Body of pancreas (tissue), 4 donors: Measurements from ENCODE around the gene ARHGEF17.

ENCODE experiments used
- CTCF ChIP-seq, 7 experiments: fragments of 450-650 bp in 4 of 7; fragments of 200-600 bp in 3 of 7; sonication (generic) in 3 of 7; IDR thresholded peaks; one replicate each; pipeline ENCODE4 v1.5.1; 2016 to 2019; ENCODE audit warnings: antibody characterized with exemption in 7 of 7
- POLR2A ChIP-seq, 3 donors: fragments of 450-650 bp; IDR thresholded peaks; one replicate each; pipeline ENCODE4 v1.6.1; 2016; ENCODE audit warnings: antibody characterized with exemption in 3 of 3, mild to moderate bottlenecking in 2 of 3

- TF ChIP-seq CTCF (IDR thresholded peaks at IDR 0.05) (no peak), POLR2A (IDR thresholded peaks at IDR 0.05) (no peak)
Observed at GRCh38 chr11:73367482-73368024, 59.5 kb downstream of the ARHGEF17 start.
